HG02981 (cell line): Measurements from ENCODE around the gene TP63.
"Not testable (repeated sequence)": the region's sequence is repeated elsewhere in the genome, so short reads cannot be mapped to it uniquely, and the experiment has no call there.

Source experiments
- ATAC-seq: cut with Tn5 transposase; IDR thresholded peaks from one replicate; pipeline ENCODE4 v1.9.1; 2021; ENCODE audit warnings: mild to moderate bottlenecking, moderate library complexity; ENCODE audit not compliant: unreplicated experiment

TP63 gene

GRCh38 chr3:189625071-189625470 is 6.1 kb upstream of the TP63 start:
- no peak for ATAC-seq

- no peak for ATAC-seq
These were observed 5.6 kb upstream of the TP63 start for GRCh38 chr3:189625572-189625971.

GRCh38 chr3:189626286-189626685 is 4.9 kb upstream of the TP63 start:
- no peak for ATAC-seq

- no peak for ATAC-seq
These were observed 1.3 kb upstream of the TP63 start for GRCh38 chr3:189629803-189630455.

- peak; percentile 50 for ATAC-seq
These were observed 319 bp upstream of the TP63 start for GRCh38 chr3:189630767-189631372.

- ATAC-seq: no peak
These were observed 220 bp downstream of the TP63 start for GRCh38 chr3:189631409-189631808.

GRCh38 chr3:189632242-189632641 is 1.1 kb downstream of the TP63 start:
- ATAC-seq: no peak

GRCh38 chr3:189635339-189635738 is 4.2 kb downstream of the TP63 start:
- no peak for ATAC-seq

GRCh38 chr3:189636048-189636447 is 4.9 kb downstream of the TP63 start:
- ATAC-seq: no peak

- ATAC-seq: no peak
These were observed 6.6 kb downstream of the TP63 start for GRCh38 chr3:189637750-189638149.

GRCh38 chr3:189638276-189639031 is 7.3 kb downstream of the TP63 start:
- ATAC-seq: no peak

GRCh38 chr3:189641776-189642175 is 10.6 kb downstream of the TP63 start:
- no peak for ATAC-seq

GRCh38 chr3:189646853-189647542 is 15.8 kb downstream of the TP63 start:
- ATAC-seq: no peak

GRCh38 chr3:189652042-189652441 is 20.9 kb downstream of the TP63 start:
- no peak for ATAC-seq

- peak; percentile 67 for ATAC-seq
These were observed 24.4 kb downstream of the TP63 start for GRCh38 chr3:189655617-189656016.

GRCh38 chr3:189659571-189659970 is 28.4 kb downstream of the TP63 start:
- ATAC-seq: no peak

GRCh38 chr3:189664311-189664710 is 33.1 kb downstream of the TP63 start:
- no peak for ATAC-seq

- ATAC-seq: not testable (repeated sequence)
These were observed 41.2 kb downstream of the TP63 start for GRCh38 chr3:189672346-189672745.

GRCh38 chr3:189673535-189673934 is 42.3 kb downstream of the TP63 start:
- peak; percentile 67 for ATAC-seq

- ATAC-seq: no peak
These were observed 43.2 kb downstream of the TP63 start for GRCh38 chr3:189674249-189674913.

- no peak for ATAC-seq
These were observed 46.5 kb downstream of the TP63 start for GRCh38 chr3:189677667-189678066.
